Activated CD8-positive, alpha-beta memory T cell treated with anti-CD3 and anti-CD28 coated beads, Interleukin-2, amount 50 U/mL, for 4 hours (primary cell): Measurements from ENCODE around the gene CYP26B1.

Experiments
- DNase-seq: peaks from one replicate; pipeline ENCODE4 v3.0.0-alpha.2; 2020

CYP26B1 gene

GRCh38 chr2:72154386-72154975 is 6.8 kb upstream of the CYP26B1 start:
- DNase-seq, result no peak

DNA sequence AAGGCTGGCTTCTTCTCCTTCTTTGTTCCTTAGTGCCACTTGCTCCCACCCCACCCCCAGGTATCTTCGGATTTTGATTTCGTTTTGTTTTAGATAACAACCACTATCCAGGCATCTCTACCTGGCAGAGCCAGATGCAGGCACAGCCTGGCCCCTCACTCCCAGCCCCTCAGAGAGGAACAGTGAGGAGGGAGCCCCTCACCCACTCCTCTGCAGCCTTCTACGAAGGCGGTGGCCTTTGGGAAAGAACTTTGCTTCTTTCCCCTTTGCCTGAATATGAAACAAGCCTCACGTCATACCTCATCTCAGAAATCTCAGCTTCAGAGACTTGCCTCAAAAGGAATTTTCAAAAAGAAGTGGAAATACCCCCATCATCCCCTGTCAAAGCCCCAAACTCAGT is 6.3 kb upstream of the CYP26B1 start:
- no peak for DNase-seq

DNA sequence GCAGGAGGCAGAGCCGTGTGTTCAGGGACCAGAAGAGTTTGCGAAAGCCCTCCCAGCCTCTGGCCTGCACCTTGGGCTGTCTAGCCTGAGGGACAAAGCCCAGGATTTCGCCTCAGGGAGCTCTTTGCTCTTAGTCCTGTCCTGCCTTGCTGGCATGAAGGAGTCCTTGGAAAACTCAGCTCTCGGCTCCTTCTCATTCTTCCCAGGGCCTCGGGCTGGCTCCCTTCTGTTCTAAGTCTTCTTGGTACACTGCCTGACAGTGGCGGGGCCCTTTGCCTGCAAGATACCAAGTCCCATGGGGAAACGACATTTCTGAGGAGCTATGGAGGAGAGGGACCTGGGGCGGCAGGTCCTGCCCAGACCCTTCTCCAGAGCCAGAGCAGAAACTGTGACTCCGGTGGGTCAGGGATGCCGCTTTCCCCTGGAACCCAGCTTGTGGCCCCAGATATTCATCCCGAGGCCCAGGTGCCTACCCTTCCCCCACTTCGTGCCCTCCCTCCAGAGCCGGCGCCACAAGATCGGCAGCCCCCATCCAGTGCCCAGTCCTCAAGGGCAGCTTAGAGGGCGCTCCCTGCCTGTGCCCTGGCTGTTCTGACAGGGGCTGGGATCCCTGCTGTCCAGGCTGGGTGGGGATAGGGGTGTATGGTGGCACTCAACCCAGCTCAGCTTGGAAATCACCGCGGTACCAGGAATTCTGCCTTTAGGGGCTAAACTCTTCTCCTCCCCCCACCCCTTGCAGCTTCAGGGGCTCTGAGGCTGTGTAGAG is 5.5 kb upstream of the CYP26B1 start:
- peak; percentile 6 for DNase-seq

GRCh38 chr2:72150861-72151356 is 3.2 kb upstream of the CYP26B1 start:
- DNase-seq, result no peak

GRCh38 chr2:72150157-72150860 is 2.6 kb upstream of the CYP26B1 start:
- peak; percentile 56 for DNase-seq

GRCh38 chr2:72149556-72150156 is 2.0 kb upstream of the CYP26B1 start:
- DNase-seq, result peak; percentile 12

DNA sequence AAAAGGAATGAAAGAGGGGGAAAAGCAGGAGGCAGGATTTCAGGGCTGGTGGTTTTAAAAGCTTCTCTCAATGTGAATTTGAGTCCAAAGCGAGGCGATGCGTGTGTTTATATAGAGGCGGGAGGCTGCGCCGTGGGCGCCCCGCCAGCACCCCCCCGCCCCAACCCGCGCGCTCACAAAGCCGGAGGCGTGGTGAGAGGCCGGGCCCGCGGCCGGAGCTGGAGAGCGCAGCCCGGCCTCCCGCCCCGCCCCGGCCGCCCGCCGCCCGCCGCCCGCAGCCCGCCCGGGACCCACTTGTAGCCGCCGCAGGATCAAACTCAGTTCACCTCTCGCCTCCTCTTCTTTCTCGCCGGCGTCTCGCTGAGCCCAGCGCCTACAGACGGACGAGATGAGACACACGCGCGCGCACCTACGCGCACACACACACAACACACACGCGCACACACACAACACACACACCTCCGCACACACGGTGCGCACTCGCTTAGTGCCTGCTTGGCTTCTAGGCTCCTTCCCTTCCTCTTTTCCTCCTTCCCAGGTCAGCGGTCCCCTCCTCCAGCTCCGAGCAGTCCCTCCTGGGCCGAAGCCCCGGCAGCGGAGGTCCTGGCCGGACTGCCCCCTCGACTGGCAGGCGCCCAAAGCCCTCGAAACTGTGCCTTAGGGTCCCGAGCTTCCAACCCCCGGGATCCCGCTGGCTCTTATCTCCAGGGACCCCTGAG is 1.3 kb upstream of the CYP26B1 start:
- DNase-seq, result peak; percentile 22

DNA sequence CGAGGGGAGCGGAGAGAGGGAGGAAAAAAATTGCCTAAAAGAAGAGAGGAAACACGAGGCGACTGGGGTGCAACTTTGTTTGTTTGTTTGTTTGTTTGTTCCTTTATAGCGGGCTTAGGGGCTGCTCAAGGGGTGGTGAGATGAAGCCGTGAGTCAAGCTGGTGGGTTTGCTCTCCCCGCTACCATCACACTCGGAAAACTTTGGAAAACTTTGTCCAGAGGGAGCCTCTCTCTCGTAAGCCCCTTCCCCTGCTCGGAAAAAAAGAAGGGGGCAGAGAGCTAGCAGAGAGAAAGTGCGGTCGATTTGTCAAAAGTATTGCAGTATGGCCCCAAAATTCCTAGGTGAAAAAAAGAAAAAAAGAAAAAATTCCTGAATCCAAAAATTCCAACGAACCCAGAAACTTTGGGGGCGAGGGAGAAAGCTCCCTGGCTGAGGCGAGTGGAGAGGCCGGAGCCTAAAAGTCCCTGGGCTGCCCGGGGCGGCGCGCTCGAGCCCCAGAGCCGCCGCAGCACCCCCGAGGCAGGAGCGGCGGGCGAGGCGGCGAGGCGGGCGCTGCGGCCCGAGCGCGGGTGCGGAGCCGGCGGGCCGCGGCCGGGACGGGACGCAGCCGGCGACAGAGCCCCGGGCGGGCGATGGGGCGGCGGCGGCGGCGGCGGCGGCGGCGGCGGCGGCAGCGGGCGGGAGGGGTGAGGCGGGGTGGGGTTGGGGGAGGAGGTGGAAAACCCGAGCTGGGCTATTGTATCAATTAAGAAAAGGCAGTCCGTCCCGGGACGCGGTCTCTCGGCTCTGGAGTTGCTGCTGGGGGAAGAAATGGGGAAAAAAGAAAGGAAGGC is 558 bp upstream of the CYP26B1 start:
- DNase-seq, result peak; percentile 10

DNA sequence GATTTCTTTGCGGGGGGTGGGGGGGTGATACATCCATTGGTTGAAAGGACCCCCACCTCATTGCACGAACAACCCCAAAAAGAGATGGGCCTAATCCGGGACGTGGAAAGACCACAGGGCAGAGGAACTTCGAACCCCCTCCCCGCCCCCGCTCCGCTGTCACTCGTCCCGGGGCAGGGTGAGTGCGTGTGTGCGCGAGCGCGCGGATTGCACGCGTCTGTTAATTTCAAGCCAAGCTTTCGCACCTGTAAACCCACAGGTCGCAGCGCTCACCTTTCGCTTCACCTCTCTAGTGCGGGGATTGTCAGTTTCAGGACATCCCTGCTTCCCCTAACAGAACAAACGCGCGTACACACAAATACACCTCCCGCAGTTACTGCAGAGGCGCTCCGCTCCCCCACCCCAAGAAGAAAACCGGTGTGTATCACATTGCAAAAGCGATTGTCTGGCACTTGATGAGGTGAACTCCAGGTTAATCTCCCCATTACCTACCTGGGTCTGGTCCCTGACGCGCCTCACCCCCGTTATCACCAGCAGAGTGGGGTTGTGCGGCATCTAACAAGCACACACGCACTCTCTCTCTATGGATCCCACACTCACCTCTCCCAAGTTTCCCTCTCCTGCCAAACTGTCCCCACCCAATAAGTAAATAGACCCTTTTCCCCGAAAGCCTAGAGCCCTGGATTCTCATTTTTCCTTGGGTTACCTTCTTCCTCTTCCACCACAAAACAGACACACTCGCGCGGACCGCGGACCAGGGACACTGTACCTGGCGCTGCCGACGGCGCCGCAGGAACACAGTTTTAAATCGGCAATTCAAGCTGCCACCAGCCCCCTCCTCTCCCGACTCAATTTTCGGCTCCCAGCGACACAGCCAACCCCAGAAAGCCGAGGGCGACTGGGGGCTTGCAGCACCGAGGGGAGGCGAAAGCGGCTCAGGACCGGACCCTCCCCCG is 1.0 kb downstream of the CYP26B1 start:
- DNase-seq, result peak; percentile 11

DNA sequence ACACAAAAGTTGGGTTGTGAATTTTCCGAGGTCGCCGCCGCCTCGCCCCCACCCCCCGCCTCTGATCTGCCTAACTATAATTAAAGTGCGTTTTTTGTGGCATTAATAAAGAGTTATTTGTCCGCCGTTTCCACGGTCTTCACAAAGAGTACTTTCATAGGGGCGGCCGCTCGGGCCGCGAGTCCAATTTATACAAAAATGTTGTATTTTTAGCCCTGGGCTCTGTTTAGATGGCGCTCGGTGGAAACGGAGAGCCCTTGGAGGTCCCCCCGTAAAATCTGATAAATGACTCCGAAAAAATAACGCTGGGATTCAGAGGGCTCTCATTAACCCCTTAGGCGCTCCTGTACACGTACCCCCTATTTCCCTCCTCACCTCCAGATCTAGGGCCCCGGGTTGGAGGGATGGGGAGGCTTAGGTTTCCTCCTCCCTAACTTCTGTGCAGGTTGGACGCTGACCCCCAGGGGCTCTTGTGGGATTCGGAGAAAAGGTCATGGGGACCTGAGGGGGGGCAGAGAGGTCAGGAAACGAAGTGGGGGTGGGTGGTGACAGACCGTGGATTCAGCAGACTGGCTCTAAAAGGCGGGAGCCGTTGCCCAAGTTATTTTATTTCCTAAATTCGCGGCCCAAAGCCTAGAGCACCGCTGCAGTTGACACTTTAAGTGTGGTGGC is 1.9 kb downstream of the CYP26B1 start:
- no peak for DNase-seq

DNA sequence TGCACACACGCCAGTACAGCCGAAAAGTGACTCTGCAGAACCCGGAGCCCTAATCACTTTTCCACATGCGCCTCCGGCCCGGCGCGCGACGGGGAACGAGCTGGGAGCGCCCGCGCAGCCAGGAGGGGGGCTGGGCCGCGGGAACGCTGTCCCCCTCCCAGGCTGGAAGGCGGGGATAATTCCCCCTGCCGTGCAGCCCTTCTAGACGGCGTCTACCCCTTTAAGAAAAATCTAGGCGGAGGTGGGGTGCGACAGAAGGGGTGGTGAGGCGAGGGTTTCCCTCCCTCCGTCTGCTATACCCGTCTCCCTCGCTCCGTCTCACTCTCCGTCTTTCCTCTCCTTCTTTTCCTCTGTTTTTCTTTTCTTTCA is 2.4 kb downstream of the CYP26B1 start:
- peak; percentile 12 for DNase-seq

GRCh38 chr2:72144632-72145288 is 2.9 kb downstream of the CYP26B1 start:
- peak; percentile 14 for DNase-seq

DNA sequence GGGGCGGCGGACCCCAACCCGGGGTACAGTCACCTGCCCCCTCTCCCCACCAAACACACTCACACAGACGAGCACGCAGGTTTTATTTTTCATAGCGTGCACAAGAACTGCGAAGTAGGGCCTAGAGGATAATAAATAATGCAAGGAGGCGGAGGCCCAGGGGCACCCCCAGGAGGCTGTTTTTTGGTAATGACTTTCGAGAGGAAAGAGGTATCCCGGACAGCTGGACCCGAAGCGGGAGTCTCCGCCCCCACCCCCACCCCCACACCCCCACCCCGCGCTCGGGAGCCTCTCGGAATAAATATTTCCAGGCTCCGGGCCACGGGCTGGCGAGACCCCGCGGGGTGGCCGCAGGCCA is 3.4 kb downstream of the CYP26B1 start:
- no peak for DNase-seq

GRCh38 chr2:72143441-72144273 is 4.0 kb downstream of the CYP26B1 start:
- DNase-seq, result peak; percentile 13

- no peak for DNase-seq
Measured at GRCh38 chr2:72142570-72143440, 4.9 kb downstream of the CYP26B1 start.

DNA sequence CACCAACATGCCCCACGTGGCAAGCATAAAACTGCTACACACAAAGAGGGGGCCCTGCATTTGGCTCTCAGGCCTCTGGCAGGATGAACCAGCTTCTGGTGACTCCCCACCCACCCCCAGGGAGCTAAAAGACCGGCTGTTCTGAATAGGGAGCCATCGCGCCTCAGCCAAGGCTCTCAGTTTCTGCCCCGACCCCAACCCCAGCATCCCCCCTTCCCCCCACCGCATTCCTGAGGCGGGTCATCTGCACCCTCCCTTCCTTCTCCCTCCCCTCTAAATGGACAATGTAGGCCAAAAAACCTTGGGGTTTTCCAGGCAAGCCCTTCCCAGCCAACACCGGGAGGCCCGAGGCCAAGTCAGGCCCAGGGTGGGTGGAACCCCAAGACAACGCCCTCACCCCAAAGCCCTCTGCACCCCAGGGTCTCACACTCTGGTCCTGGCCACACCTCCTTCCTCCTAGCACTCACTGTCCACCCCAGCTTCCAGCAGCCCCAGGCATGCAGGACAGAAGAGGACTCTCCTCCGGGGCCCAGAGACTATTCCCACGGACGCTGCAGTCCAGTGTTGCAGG is 5.7 kb downstream of the CYP26B1 start:
- DNase-seq, result no peak

DNA sequence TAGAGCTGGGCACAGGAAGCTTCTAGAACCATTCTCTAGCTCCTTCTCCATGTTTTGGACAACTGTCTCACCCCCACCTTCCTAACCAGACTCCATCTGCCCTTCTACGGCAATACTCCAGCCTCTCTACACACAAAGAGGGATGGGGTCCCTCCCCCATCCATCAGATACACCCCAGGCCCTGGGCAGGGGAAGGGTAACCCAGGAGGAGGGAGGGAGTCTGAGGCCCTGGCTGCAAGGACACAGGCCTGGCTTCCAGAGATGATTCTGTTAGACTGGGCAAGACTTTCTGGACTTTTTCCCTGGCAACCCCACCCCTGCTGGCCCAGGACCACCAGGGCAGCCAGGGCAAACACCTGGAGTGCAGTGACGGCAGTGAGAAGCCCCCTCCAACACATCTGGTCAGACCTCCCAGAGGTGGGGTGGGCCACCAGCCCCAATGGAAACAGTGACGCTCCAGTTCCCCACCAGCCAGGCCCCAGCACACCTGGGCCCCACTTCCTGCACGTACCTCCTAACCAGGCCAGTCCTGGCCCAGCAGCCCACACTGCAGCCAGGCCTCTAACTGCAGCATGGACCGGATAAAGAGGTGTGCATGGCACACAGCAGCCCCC is 6.5 kb downstream of the CYP26B1 start:
- no peak for DNase-seq
